HepG2 (cell line): ENCODE measurements around the gene ESYT2.

Experiments
- HDAC2 ChIP-seq: sonication (generic); formaldehyde crosslinking; IDR thresholded peaks from 2 replicates; pipeline ENCODE4 v1.4.0; 2020; ENCODE audit warnings: missing genetic modification reagents
- POLR2A ChIP-seq, 2 experiments: IDR thresholded peaks; 2 replicates each; pipeline ENCODE4 v1.6.1; 2011; ENCODE audit warnings: low read depth in 2 of 2, low read length in 2 of 2, mild to moderate bottlenecking in 1 of 2, moderate library complexity in 1 of 2; ENCODE audit not compliant: insufficient read depth in 1 of 2
- ZNF280B ChIP-seq: sonication (generic); formaldehyde crosslinking; IDR thresholded peaks from 2 replicates; pipeline ENCODE4 v1.5.0; 2020; ENCODE audit warnings: missing genetic modification reagents, mild to moderate bottlenecking, borderline replicate concordance

GRCh38 chr7:158760936-158761335, 68.4 kb downstream of the ESYT2 start:
- TF ChIP-seq HDAC2 (CRISPR knock-in tag) (no peak), POLR2A (IDR thresholded peaks at IDR 0.05; ENCODE audit: insufficient read depth in 1 of 2, low read depth in 2 of 2, low read length in 2 of 2) (no peak), ZNF280B (no peak)
